Keratinocyte (primary cell): ENCODE results near the gene ITGB6. TPM values are rescaled to one million over a fixed set of nuclear protein-coding genes. Genes with fewer than 3 reads are reported as not detected.

Experiments
- DNase-seq: peaks from one replicate; pipeline ENCODE4 v3.0.0-alpha.2; 2011; ENCODE audit warnings: low read depth, missing footprints, low spot score
- FAIRE-seq: peaks from 2 replicates; lab custom pipeline; 2011; peaks lifted over from hg19 to GRCh38; lab: Jason Lieb, UNC
- H2AFZ ChIP-seq: 2 replicates; pipeline ENCODE4 v1.6.0; 2012; ENCODE audit warnings: low read length, control low read depth, inconsistent platforms; ENCODE audit not compliant: control insufficient read depth
- H3K27ac ChIP-seq: 2 replicates; pipeline ENCODE4 v1.5.1; 2011; ENCODE audit warnings: low read length; ENCODE audit not compliant: control insufficient read depth, insufficient read depth
- H3K27me3 ChIP-seq: 3 replicates; pipeline ENCODE4 v1.6.0; 2011; ENCODE audit warnings: low read length; ENCODE audit not compliant: control insufficient read depth, insufficient read depth; ENCODE audit errors: extremely low read depth
- H3K36me3 ChIP-seq, 2 experiments: 2 replicates in 1 of 2; 3 replicates in 1 of 2; pipeline ENCODE4 v1.5.1; 2011; ENCODE audit warnings: low read length in 2 of 2, mild to moderate bottlenecking in 1 of 2; ENCODE audit not compliant: control insufficient read depth in 2 of 2, insufficient read depth in 2 of 2; ENCODE audit errors: extremely low read depth in 1 of 2
- H3K4me1 ChIP-seq: 3 replicates; pipeline ENCODE4 v1.5.1; 2011; ENCODE audit warnings: low read length; ENCODE audit not compliant: control insufficient read depth, insufficient read depth; ENCODE audit errors: extremely low read depth
- H3K4me2 ChIP-seq: 3 replicates; pipeline ENCODE4 v1.6.0; 2011; ENCODE audit warnings: low read depth, low read length; ENCODE audit not compliant: control insufficient read depth, insufficient read depth; ENCODE audit errors: extremely low read depth
- H3K4me3 ChIP-seq, 3 experiments: fragments of 200-600 bp in 1 of 3; sonication (generic) in 1 of 3; 2 replicates in 2 of 3; 3 replicates in 1 of 3; pipeline ENCODE4 v1.5.1; 2011 to 2016; ENCODE audit warnings: low read length in 3 of 3, mild to moderate bottlenecking in 3 of 3, control low read depth in 2 of 3, inconsistent platforms in 1 of 3, low read depth in 1 of 3, mixed read lengths in 1 of 3, mixed run types in 1 of 3, moderate library complexity in 1 of 3; ENCODE audit not compliant: control insufficient read depth in 2 of 3, insufficient read depth in 2 of 3; ENCODE audit errors: extremely low read depth in 1 of 3
- H3K79me2 ChIP-seq: 2 replicates; pipeline ENCODE4 v1.6.0; 2012; ENCODE audit warnings: low read length; ENCODE audit not compliant: control insufficient read depth, insufficient read depth
- H3K9ac ChIP-seq: 3 replicates; pipeline ENCODE4 v1.6.0; 2011; ENCODE audit warnings: low read length; ENCODE audit not compliant: control insufficient read depth, insufficient read depth; ENCODE audit errors: extremely low read depth
- H3K9me1 ChIP-seq: 3 replicates; pipeline ENCODE4 v1.6.0; 2011; ENCODE audit warnings: low read length; ENCODE audit not compliant: control insufficient read depth, insufficient read depth; ENCODE audit errors: extremely low read depth
- H3K9me3 ChIP-seq: 2 replicates; pipeline ENCODE4 v1.5.1; 2012; ENCODE audit warnings: low read depth, low read length; ENCODE audit not compliant: control insufficient read depth
- H4K20me1 ChIP-seq: 3 replicates; pipeline ENCODE4 v1.6.0; 2011; ENCODE audit warnings: low read length; ENCODE audit not compliant: control insufficient read depth, insufficient read depth; ENCODE audit errors: extremely low read depth
- CTCF ChIP-seq, 3 experiments: IDR thresholded peaks in 1 of 3; conservative IDR thresholded peaks in 1 of 3; optimal IDR thresholded peaks in 1 of 3; 2 replicates in 2 of 3; 3 replicates in 1 of 3; pipeline versions ENCODE3 to v1.5.1; 2011; ENCODE audit warnings: low read length in 3 of 3, mild to moderate bottlenecking in 3 of 3, moderate library complexity in 2 of 3, control low read depth in 1 of 3, inconsistent platforms in 1 of 3; ENCODE audit not compliant: insufficient read depth in 2 of 3; ENCODE audit errors: extremely low read depth in 1 of 3
- EZH2 ChIP-seq: IDR thresholded peaks from one replicate; pipeline ENCODE4 v1.6.1; 2012; ENCODE audit warnings: inconsistent platforms, mild to moderate bottlenecking, low read length, moderate library complexity
- dilution Hi-C: fragments of 300-500 bp; cut with MboI; formaldehyde crosslinking; loops from one replicate; pipeline ENCODE4 v1.7.0; 2020; ENCODE audit warnings: low sequenced_read_pairs; ENCODE audit not compliant: extremely low pct_ligation_motif_present
- polyA plus RNA-seq, 5 experiments: library from polyadenylated mRNA; depleted of rRNA in 3 of 5; stranded (reverse) in 3 of 5; stranded (forward) in 1 of 5; unstranded in 1 of 5; fragments of >200 nt; gene quantifications; 1 replicate in 1 of 5; 2 replicates in 3 of 5; 3 replicates in 1 of 5; pipeline versions ENCODE4 v1.2.1 to v1.2.3, GENCODE V29; 2011 to 2012; ENCODE audit warnings: missing spikeins in 2 of 5, low read depth in 1 of 5, low replicate concordance in 1 of 5

The ITGB6 gene
- polyA plus RNA-seq, 1 donor (not counting 4 experiments of a cell fraction or from before 2014, with no cell fraction given) = 183 TPM

- H3K4me2 ChIP-seq = no peak overlapping the region
- dilution Hi-C loops = no loop called here
Observed at GRCh38 chr2:160180172-160180571, 19.9 kb downstream of the ITGB6 start.

GRCh38 chr2:160175169-160176134 is 24.6 kb downstream of the ITGB6 start:
- Histone ChIP-seq H3K27ac (peak overlapping the region; percentile 40), H2AFZ (no peak overlapping the region), H3K79me2 (peaks cover 4% of the 10 kb centered on the region), H3K36me3 (peaks cover 12 to 34% of the 10 kb centered on the region in 2 experiments), H3K4me2 (peak overlapping the region; percentile 18), H3K27me3 (no peaks in the 10 kb centered on the region), H3K4me3 (no peak overlapping the region), H3K9ac (peak overlapping the region; percentile 10), H3K9me3 (no peaks in the 10 kb centered on the region), H4K20me1 (no peaks in the 10 kb centered on the region), H3K4me1 (peaks cover 21% of the 10 kb centered on the region), H3K9me1 (no peaks in the 10 kb centered on the region)
- peak; percentile 67 for FAIRE-seq
- dilution Hi-C loops = no loop called here
- no peak for TF ChIP-seq CTCF (optimal IDR thresholded peaks at IDR 0.05 in 1 of 3, IDR thresholded peaks at IDR 0.05 in 1 of 3, conservative IDR thresholded peaks at IDR 0.05 in 1 of 3; ENCODE audit: extremely low read depth in 1 of 3, insufficient read depth in 2 of 3, low read length in 3 of 3)
- TF ChIP-seq EZH2 = no peak
- no peak for DNase-seq

More at GRCh38 chr2:160180172-160180571, 19.9 kb downstream of the ITGB6 start:
- peaks cover 4 to 12% of the 10 kb centered on the region in 2 experiments for H3K36me3 ChIP-seq
- TF ChIP-seq CTCF (optimal IDR thresholded peaks at IDR 0.05 in 1 of 3, IDR thresholded peaks at IDR 0.05 in 1 of 3, conservative IDR thresholded peaks at IDR 0.05 in 1 of 3; ENCODE audit: extremely low read depth in 1 of 3, insufficient read depth in 2 of 3, low read length in 3 of 3) = no peak
- TF ChIP-seq EZH2 = no peak
- H3K9me3 ChIP-seq = no peaks in the 10 kb centered on the region
- H3K9me1 ChIP-seq = no peaks in the 10 kb centered on the region
- H3K27ac ChIP-seq = no peak overlapping the region
- FAIRE-seq (no peak), DNase-seq (no peak)
- no peaks in the 10 kb centered on the region for H4K20me1 ChIP-seq
- no peak overlapping the region for H3K9ac ChIP-seq
- H3K4me1 ChIP-seq = peaks cover 14% of the 10 kb centered on the region
- no peak overlapping the region for H3K4me3 ChIP-seq
- H2AFZ ChIP-seq = no peak overlapping the region
- H3K27me3 ChIP-seq = no peaks in the 10 kb centered on the region
- H3K79me2 ChIP-seq = peaks cover 39% of the 10 kb centered on the region
